ENCODE results near the gene STK32C.

Gene STK32C

DNA sequence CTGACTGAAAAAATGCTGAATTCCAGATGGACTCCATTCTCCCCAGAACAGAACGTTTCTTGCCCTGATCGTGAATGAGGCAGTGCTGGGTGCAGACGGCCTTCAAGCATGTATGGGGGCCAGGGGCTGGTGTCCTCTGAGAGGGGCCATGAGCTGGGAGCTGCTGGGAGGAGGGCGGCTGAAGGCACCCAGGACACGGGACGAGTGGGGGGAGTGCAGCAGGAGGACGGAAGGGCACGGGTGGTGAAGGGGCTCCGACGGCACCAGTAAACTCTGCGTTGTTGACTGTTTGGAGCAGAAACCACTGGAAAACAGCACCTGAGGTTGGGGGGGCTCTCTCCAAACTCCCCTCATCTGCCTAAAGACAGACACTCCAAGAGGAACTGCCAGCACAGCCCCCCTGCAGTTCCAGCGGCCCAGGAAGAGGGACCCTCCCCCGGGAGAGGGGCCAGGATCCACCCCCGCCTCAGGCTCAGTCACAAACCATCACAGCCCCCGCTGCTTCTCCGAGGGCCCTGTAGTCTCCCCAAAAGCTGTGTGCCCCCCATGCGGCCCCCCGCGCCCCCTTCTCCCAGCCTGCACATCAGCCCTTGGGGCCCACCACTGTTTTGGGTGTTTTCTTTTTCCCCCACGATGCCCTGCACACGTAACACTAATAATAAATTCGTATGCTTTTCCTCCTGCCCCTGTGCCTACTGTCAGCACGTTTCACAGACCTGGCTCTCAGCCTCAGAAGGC, 65.5 kb downstream of the STK32C start:
- no peak for DNase-seq

GRCh38 chr10:132241496-132241895, 66.3 kb downstream of the STK32C start:
- DNase-seq = no peak

DNA sequence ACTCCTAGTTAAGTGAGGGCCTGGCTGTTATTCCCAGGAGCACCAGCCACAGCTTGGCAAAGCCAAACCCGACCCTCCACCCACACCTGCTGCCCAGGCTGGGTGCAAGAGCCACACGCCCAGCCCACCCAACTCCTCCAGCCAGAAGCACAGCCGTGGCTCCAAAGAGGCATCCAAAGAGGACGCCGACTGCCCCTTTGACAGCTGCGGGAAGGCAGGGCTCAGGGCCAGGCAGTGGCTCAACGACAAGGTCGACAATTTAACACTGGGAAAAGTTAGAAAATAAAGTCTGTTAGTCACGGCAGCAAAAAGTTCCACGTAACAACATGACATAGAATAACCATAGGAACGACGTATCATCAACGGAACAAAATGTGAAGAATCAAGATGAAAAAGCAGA, 66.7 kb downstream of the STK32C start:
- DNase-seq = no peak

GRCh38 chr10:132240581-132240980, 67.2 kb downstream of the STK32C start:
- no peak for DNase-seq

- no peak for DNase-seq
Observed at GRCh38 chr10:132240156-132240555, 67.6 kb downstream of the STK32C start.

- DNase-seq = no peak
Observed at GRCh38 chr10:132239126-132240031, 68.4 kb downstream of the STK32C start.

- no peak for DNase-seq
Observed at GRCh38 chr10:132238371-132239125, 69.2 kb downstream of the STK32C start.

GRCh38 chr10:132237871-132238270, 69.9 kb downstream of the STK32C start:
- DNase-seq = no peak

DNA sequence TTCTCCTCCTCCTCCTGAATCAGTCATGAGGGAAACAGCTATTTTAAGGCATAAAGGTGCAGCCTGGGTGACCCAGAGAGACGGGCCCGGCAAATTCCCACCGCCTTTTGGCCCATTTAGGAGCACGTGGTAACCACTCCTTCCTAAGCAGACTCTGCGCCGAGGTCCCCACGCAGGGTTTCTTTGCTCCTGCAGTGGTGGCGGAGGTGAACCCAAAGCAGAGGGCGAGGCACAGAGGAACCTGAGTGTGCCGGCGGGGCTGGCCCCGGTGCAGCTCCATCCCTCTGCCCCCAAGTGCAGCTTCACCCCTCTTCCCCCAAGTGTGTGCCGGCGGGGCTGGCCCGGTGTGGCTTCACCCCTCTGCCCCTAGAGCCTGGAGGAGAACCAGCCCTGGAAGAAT, 70.4 kb downstream of the STK32C start:
- no peak for DNase-seq

DNA sequence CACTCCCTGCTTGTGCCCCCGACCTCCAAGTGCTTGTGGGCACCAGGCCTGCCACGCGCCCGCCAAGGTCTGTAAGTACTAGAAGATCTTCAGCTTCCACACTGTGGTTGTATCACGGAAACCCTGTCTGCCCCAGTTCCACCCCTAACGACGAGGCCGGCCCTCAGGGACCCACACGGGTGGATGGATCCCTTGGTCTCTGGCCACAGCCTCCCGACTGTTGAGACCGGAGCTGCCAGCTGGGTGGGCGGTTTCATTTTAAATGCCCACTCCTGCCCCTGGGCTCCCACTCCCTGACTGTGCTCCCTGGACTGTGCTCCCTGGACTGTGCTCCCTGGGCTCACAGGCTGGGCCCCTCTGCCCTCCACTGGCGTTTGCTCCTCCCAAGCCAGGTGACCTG, 70.9 kb downstream of the STK32C start:
- DNase-seq = no peak

DNA sequence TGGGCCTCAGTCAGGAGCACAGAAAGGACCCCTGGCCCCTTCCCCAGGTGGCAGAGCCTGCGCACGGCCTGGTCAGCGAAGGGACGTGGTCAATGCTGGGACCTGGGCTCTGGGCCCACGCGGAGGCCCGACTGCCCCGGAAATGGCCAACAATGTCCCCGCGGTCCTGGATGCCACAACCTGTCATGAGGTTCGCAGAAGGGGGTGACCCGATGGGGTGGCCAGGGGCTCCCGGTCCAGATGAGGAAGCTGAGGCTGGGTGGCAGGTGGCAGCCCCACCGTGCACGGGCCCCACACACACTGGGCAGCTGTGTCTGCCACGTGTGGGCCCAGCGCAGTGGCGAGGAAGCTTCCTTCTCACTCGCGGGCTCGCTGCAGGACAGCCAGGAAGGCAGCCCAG, 71.6 kb downstream of the STK32C start:
- no peak for DNase-seq

- DNase-seq = no peak
Observed at GRCh38 chr10:132234860-132235259, 72.9 kb downstream of the STK32C start.

DNA sequence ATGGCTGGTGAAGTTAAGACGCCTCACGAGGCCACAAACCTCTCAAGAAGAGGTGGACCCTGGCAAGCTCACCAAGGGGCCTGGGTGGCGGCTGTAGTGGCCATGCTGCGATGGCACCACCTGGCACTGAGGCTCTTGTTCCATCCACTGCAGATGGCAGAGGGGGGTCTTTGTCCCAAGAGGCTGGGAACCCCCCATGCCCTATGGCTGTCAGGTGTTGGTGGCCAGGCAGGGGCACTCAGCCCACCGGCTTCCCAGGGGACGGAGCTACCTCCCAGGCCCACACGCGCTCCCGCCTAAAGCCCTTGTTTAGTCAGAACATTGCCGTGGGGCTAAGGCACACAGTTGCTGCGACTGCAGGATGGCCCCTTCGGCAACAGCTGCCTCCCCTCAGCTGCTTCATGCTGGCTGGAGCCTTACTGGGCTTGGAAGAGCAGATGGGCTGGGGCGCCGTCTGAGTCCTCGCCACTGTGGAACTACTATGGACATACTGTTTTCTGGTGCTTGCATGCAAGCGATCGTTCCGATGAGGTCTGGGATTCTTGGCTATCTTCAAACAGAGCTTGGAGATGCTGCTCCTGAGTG, 74.2 kb downstream of the STK32C start:
- no peak for DNase-seq

DNA sequence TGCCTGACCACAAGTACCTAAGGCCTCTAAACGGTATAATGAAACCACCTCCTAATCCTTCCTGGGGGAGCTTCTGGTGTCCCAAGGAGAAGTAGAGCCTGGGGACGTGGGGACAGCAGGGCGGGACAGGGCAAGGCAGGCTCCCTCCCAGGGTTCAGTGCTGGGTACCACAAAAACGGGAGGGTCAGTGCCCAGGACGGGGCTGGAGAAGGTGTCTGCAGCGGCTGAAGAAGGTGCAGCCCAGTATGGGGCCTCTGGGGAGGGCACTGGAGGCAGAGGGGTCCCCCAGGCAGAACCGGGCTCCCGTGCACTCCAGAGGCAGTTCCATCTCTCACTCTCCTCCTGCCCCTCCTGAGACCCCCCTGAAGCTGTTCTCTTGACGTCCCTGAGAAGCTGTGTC, 74.8 kb downstream of the STK32C start:
- no peak for DNase-seq

- peak in 1 of 2 donors; percentile 41 for DNase-seq
Observed at GRCh38 chr10:132232023-132232951, 75.5 kb downstream of the STK32C start.

DNA sequence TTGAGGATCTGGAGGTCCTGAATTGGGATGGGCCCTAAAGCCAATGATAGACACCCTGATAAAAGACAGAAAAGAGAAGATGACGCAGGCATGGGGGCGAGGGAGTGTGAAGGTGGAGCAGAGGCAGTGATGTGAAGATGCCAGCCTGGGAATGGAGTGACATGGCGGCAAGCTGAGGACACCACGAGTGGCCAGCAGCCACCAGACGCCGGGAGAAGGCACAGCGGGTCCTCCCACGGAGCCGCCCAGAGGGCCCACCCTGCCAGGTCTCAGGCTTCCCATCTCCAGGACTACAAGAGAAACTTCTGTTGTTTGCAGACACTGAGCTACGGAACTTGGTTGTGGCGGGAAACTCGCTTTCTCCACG, 76.1 kb downstream of the STK32C start:
- no peak for DNase-seq

- no peak for DNase-seq
Observed at GRCh38 chr10:132230557-132231210, 77.1 kb downstream of the STK32C start.

DNA sequence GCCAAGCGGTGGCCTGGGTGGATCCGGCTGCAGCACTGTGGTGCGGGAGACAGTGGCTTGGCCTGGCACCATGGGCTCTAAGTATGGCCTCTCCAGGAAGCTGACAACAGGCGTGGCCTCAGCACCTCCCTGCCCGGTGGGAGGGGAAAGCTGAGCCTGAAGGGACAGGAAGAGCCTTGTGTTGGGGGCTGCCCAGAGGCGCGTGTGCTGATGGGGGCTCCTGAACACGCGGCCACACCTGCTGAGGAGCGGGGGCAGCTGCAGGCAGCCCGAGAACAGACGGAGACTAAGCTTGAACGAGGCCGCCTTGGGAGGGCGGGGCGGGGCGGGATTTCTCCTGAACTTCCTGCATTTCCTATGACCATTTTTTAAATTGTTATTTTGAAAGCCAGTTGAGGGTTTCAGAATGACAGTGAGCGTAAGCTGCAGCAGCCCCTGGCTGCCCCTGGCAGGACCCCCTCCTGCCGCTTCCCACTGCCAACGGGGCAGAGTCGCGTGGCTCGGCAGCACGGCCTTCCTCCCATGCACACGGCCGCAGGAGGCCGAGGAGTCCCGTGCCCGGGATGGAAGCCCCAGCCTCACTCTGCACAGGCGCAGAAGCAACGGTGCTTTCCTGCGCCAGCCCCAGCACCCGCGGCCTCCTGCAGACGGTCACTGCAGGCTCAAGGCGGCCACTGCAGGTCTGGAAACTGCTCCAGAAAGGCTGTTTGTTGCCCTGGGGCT, 77.8 kb downstream of the STK32C start:
- no peak for DNase-seq

- DNase-seq = no peak
Observed at GRCh38 chr10:132229096-132229495, 78.7 kb downstream of the STK32C start.

DNA sequence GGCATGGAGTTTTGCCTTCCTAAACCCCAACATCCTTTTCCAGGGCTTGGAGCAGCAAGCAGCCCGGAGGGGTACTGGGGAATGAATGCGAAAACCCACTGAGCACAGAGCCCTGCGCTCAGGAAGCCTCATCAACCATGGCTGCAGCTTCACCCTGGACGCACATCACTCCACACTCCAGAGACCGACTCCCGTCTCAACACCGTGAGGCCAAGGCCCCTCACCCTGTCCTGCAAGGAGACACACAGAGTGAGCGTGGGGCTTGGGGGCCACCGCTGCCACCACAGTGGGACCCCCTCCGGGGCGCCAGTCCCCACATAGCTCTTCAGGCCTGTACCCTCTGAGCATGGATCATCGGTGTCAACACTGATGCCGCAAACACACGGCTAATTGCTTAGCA, 79.1 kb downstream of the STK32C start:
- no peak for DNase-seq
